ENCODE data around the gene CNTNAP2. TPM values are rescaled to one million over a fixed set of nuclear protein-coding genes. Genes with fewer than 3 reads are reported as not detected.

Gene CNTNAP2
- total and polyA plus RNA-seq, 8 donors: 0.09 to 1.1 (median 0.38) TPM

GRCh38 chr7:146659732-146660131 is 543.1 kb downstream of the CNTNAP2 start:
- no peak for TF ChIP-seq CTCF (IDR thresholded peaks at IDR 0.05)
- intact Hi-C loops (cut with DNase I): no loop called here
- FAIRE-seq (no peak), ATAC-seq (peak; percentile 54 to 74 (median 67)), DNase-seq (peak; percentile 20 to 76 (median 66))
- Histone ChIP-seq H3K4me1 (peaks cover 0 to 10% (median 7%) of the 10 kb centered on the region in 3 donors), H3K36me3 (no peaks in the 10 kb centered on the region), H3K27ac (no peak overlapping the region), H3K27me3 (no peaks in the 10 kb centered on the region), H3K4me3 (no peak overlapping the region), H3K9me3 (no peaks in the 10 kb centered on the region)
- 24 to 36% methylated on average over 3 of the region's 3 CpGs for WGBS, 2 donors

GRCh38 chr7:146660839-146661238 is 544.2 kb downstream of the CNTNAP2 start:
- FAIRE-seq: no peak
- H3K36me3 ChIP-seq: no peaks in the 10 kb centered on the region
- H3K9me3 ChIP-seq: no peaks in the 10 kb centered on the region
- no peaks in the 10 kb centered on the region for H3K27me3 ChIP-seq
- DNase-seq: peak in 2 of 6 donors; percentile 4 to 28
- H3K4me3 ChIP-seq: no peak overlapping the region
- H3K4me1 ChIP-seq: peaks cover 0 to 8% (median 4%) of the 10 kb centered on the region in 3 donors
- ATAC-seq: peak in 2 of 4 donors; percentile 36 to 59
- no peak overlapping the region for H3K27ac ChIP-seq
- 9 to 16% methylated on average over 5 of the region's 5 CpGs for WGBS, 2 donors
- intact Hi-C loops (cut with DNase I): no loop called here
- no peak for TF ChIP-seq CTCF (IDR thresholded peaks at IDR 0.05)

GRCh38 chr7:146661435-146661834 is 544.8 kb downstream of the CNTNAP2 start:
- no peaks in the 10 kb centered on the region for H3K27me3 ChIP-seq
- H3K4me3 ChIP-seq: no peak overlapping the region
- intact Hi-C loops (cut with DNase I): no loop called here
- H3K27ac ChIP-seq: no peak overlapping the region
- no peak for ATAC-seq
- DNase-seq: no peak
- TF ChIP-seq CTCF (IDR thresholded peaks at IDR 0.05): no peak
- FAIRE-seq: no peak
- no peaks in the 10 kb centered on the region for H3K9me3 ChIP-seq
- no peaks in the 10 kb centered on the region for H3K36me3 ChIP-seq
- peaks cover 0 to 6% (median 0%) of the 10 kb centered on the region in 3 donors for H3K4me1 ChIP-seq

- WGBS, 2 donors: 75 to 76% methylated on average over 12 of the region's 12 CpGs
- Histone ChIP-seq H3K27ac (no peak overlapping the region), H3K9me3 (no peaks in the 10 kb centered on the region), H3K4me1 (peaks cover 0 to 6% (median 0%) of the 10 kb centered on the region in 3 donors), H3K4me3 (no peak overlapping the region), H3K27me3 (no peaks in the 10 kb centered on the region), H3K36me3 (no peaks in the 10 kb centered on the region)
- FAIRE-seq (no peak), ATAC-seq (no peak), DNase-seq (no peak)
- no peak for TF ChIP-seq CTCF (IDR thresholded peaks at IDR 0.05)
- intact Hi-C loops (cut with DNase I): no loop called here
Observed at GRCh38 chr7:146661929-146662328, 545.3 kb downstream of the CNTNAP2 start.

GRCh38 chr7:146665023-146665422 is 548.4 kb downstream of the CNTNAP2 start:
- 90 to 95% methylated on average over 12 of the region's 12 CpGs for WGBS, 2 donors
- no peak for ATAC-seq
- TF ChIP-seq CTCF (IDR thresholded peaks at IDR 0.05): no peak

More at GRCh38 chr7:146665023-146665422, 548.4 kb downstream of the CNTNAP2 start:
- Histone ChIP-seq H3K9me3 (no peaks in the 10 kb centered on the region), H3K4me1 (no peaks in the 10 kb centered on the region), H3K36me3 (no peaks in the 10 kb centered on the region), H3K27me3 (no peaks in the 10 kb centered on the region), H3K27ac (no peak overlapping the region), H3K4me3 (no peak overlapping the region)
- intact Hi-C loops (cut with DNase I): no loop called here
- DNase-seq (no peak), FAIRE-seq (no peak)
